ENCODE measurements around the gene ATP1A4. TPM values are rescaled to one million over a fixed set of nuclear protein-coding genes. Genes with fewer than 3 reads are reported as not detected.

ATP1A4 gene
- total and polyA plus RNA-seq, 2 of the 13 experiments (the other 11 are each of a cell fraction or from before 2014, with no cell fraction given) = not detected

- FAIRE-seq (peak; percentile 55), ATAC-seq (peak; percentile 59)
- no peak overlapping the region for H3K4me3 ChIP-seq (replicated peaks in 1 of 3; ENCODE audit: insufficient read depth in 1 of 3, low read depth in 2 of 3, low read length in 3 of 3)
- TF ChIP-seq CAMTA2 (CRISPR knock-in tag; IDR thresholded peaks at IDR 0.05; ENCODE audit: borderline replicate concordance) = no peak
- TF ChIP-seq MED8 (CRISPR knock-in tag; IDR thresholded peaks at IDR 0.05; ENCODE audit: insufficient replicate concordance) = no peak
- TF ChIP-seq PHB2 (IDR thresholded peaks at IDR 0.05; ENCODE audit: partially characterized antibody) = no peak
- no peak for TF ChIP-seq IRX3 (CRISPR knock-in tag; IDR thresholded peaks at IDR 0.05; ENCODE audit: borderline replicate concordance, low read depth)
- TF ChIP-seq AGO2 (optimal IDR thresholded peaks at IDR 0.05; ENCODE audit: low read depth, low read length) = no peak
- TF ChIP-seq ASH2L (IDR thresholded peaks at IDR 0.05; ENCODE audit: insufficient read length, low read depth, low read length) = no peak
- no peak for TF ChIP-seq HNRNPLL (IDR thresholded peaks at IDR 0.05; ENCODE audit: low read depth, low read length, poor library complexity, severe bottlenecking)
- TF ChIP-seq ZBED4 (CRISPR knock-in tag; IDR thresholded peaks at IDR 0.05; ENCODE audit: borderline replicate concordance) = no peak
- no peak for TF ChIP-seq TFAP4 (IDR thresholded peaks at IDR 0.05; ENCODE audit: borderline replicate concordance, low read depth)
- TF ChIP-seq NFAT5 (CRISPR knock-in tag; IDR thresholded peaks at IDR 0.05) = no peak
- TF ChIP-seq NFATC3 (CRISPR knock-in tag; IDR thresholded peaks at IDR 0.05) = no peak
- TF ChIP-seq ZFX (CRISPR knock-in tag; IDR thresholded peaks at IDR 0.05; ENCODE audit: low read depth) = no peak
- TF ChIP-seq ZSCAN12 (CRISPR knock-in tag; IDR thresholded peaks at IDR 0.05) = no peak
- TF ChIP-seq SP140L (CRISPR knock-in tag; IDR thresholded peaks at IDR 0.05; ENCODE audit: borderline replicate concordance) = no peak
Measured at GRCh38 chr1:160131803-160132565, 19.4 kb upstream of the ATP1A4 start.

More at GRCh38 chr1:160131803-160132565, 19.4 kb upstream of the ATP1A4 start:
- Histone ChIP-seq H3K27ac (ENCODE audit: extremely low read length, insufficient read depth, low read length) (peak overlapping the region; percentile 21), H3K9ac (ENCODE audit: insufficient read depth, low read depth, low read length) (no peak overlapping the region), H3K4me1 (ENCODE audit: insufficient read depth, low read length) (peaks cover 50% of the 10 kb centered on the region), H3K36me3 (replicated peaks in 1 of 2; ENCODE audit: control insufficient read depth in 1 of 2, insufficient read depth in 2 of 2, low read length in 2 of 2) (no peaks in the 10 kb centered on the region), H3K79me2 (ENCODE audit: insufficient read depth, low read length) (no peaks in the 10 kb centered on the region), H3K9me3 (ENCODE audit: low read length) (no peaks in the 10 kb centered on the region), H4K20me1 (ENCODE audit: insufficient read depth, low read length) (no peaks in the 10 kb centered on the region), H3K27me3 (ENCODE audit: control insufficient read depth in 1 of 2, insufficient read depth in 2 of 2, low read length in 2 of 2) (no peaks in the 10 kb centered on the region), H2AFZ (ENCODE audit: low read length) (no peak overlapping the region), H3K4me2 (ENCODE audit: low read depth, low read length) (no peak overlapping the region)
- intact Hi-C loops (cut with micrococcal nuclease; ENCODE audit: unreplicated experiment) = no loop called here
- in situ Hi-C loops (cut with HindIII; ENCODE audit: extremely low pct_ligation_motif_present, low pct_unique_long_range_greater_than_20kb) = no loop called here
- 10% methylated on average over 8 of the region's 8 CpGs for WGBS (ENCODE audit: low lambda C conversion rate)
- ChIA-PET CTCF (ENCODE audit: low intra/inter-chr PET ratio, low total read pairs) (no interaction called here), POLR2A (no interaction called here)
- no TSS peak for BruUV-seq (replicated peaks)
- peak; percentile 32 for DNase-seq (ENCODE audit: low spot score)

All from HepG2 (cell line).